ENCODE results near the gene RPL15.
"Not testable (repeated sequence)": the region's sequence is repeated elsewhere in the genome, so short reads cannot be mapped to it uniquely, and the experiment has no call there.

The RPL15 gene

GRCh38 chr3:23889950-23890349 is 27.0 kb upstream of the RPL15 start:
- DNase-seq (ENCODE audit: low read depth) = no peak

GRCh38 chr3:23894254-23895061 is 22.5 kb upstream of the RPL15 start:
- no peak for DNase-seq (ENCODE audit: low read depth)

GRCh38 chr3:23895181-23895580 is 21.8 kb upstream of the RPL15 start:
- DNase-seq (ENCODE audit: low read depth) = no peak

GRCh38 chr3:23900744-23901143 is 16.2 kb upstream of the RPL15 start:
- DNase-seq (ENCODE audit: low read depth) = peak; percentile 14

- no peak for DNase-seq (ENCODE audit: low read depth)
Measured at GRCh38 chr3:23904545-23904944, 12.4 kb upstream of the RPL15 start.

GRCh38 chr3:23909341-23909740 is 7.6 kb upstream of the RPL15 start:
- no peak for DNase-seq (ENCODE audit: low read depth)

GRCh38 chr3:23911397-23911796 is 5.5 kb upstream of the RPL15 start:
- DNase-seq (ENCODE audit: low read depth) = no peak

- DNase-seq (ENCODE audit: low read depth) = not testable (repeated sequence)
Measured at GRCh38 chr3:23912335-23912734, 4.6 kb upstream of the RPL15 start.

- no peak for DNase-seq (ENCODE audit: low read depth)
Measured at GRCh38 chr3:23913182-23913581, 3.8 kb upstream of the RPL15 start.

GRCh38 chr3:23913873-23914743 is 2.8 kb upstream of the RPL15 start:
- no peak for DNase-seq (ENCODE audit: low read depth)

- DNase-seq (ENCODE audit: low read depth) = peak; percentile 42
Measured at GRCh38 chr3:23915537-23916108, 1.3 kb upstream of the RPL15 start.

- peak; percentile 11 for DNase-seq (ENCODE audit: low read depth)
Measured at GRCh38 chr3:23916152-23916885, 613 bp upstream of the RPL15 start.

- peak; percentile 71 for DNase-seq (ENCODE audit: low read depth)
Measured at GRCh38 chr3:23917679-23918303, 859 bp downstream of the RPL15 start.

GRCh38 chr3:23918331-23918730 is 1.4 kb downstream of the RPL15 start:
- DNase-seq (ENCODE audit: low read depth) = not testable (repeated sequence)

GRCh38 chr3:23919628-23920027 is 2.7 kb downstream of the RPL15 start:
- DNase-seq (ENCODE audit: low read depth) = no peak

GRCh38 chr3:23920151-23920655 is 3.3 kb downstream of the RPL15 start:
- DNase-seq (ENCODE audit: low read depth) = no peak

- peak; percentile 14 for DNase-seq (ENCODE audit: low read depth)
Measured at GRCh38 chr3:23921052-23921511, 4.2 kb downstream of the RPL15 start.

GRCh38 chr3:23923786-23924185 is 6.9 kb downstream of the RPL15 start:
- DNase-seq (ENCODE audit: low read depth) = peak; percentile 81

GRCh38 chr3:23926246-23926645 is 9.3 kb downstream of the RPL15 start:
- no peak for DNase-seq (ENCODE audit: low read depth)

GRCh38 chr3:23926736-23927135 is 9.8 kb downstream of the RPL15 start:
- no peak for DNase-seq (ENCODE audit: low read depth)

GRCh38 chr3:23928524-23928923 is 11.6 kb downstream of the RPL15 start:
- no peak for DNase-seq (ENCODE audit: low read depth)
